HG02981 (cell line): Measurements from ENCODE around the gene SERPINB1.
"Not testable (repeated sequence)": the region's sequence is repeated elsewhere in the genome, so short reads cannot be mapped to it uniquely, and the experiment has no call there.

Experiments used
- ATAC-seq: cut with Tn5 transposase; IDR thresholded peaks from one replicate; pipeline ENCODE4 v1.9.1; 2021; ENCODE audit warnings: mild to moderate bottlenecking, moderate library complexity; ENCODE audit not compliant: unreplicated experiment

SERPINB1 gene

DNA sequence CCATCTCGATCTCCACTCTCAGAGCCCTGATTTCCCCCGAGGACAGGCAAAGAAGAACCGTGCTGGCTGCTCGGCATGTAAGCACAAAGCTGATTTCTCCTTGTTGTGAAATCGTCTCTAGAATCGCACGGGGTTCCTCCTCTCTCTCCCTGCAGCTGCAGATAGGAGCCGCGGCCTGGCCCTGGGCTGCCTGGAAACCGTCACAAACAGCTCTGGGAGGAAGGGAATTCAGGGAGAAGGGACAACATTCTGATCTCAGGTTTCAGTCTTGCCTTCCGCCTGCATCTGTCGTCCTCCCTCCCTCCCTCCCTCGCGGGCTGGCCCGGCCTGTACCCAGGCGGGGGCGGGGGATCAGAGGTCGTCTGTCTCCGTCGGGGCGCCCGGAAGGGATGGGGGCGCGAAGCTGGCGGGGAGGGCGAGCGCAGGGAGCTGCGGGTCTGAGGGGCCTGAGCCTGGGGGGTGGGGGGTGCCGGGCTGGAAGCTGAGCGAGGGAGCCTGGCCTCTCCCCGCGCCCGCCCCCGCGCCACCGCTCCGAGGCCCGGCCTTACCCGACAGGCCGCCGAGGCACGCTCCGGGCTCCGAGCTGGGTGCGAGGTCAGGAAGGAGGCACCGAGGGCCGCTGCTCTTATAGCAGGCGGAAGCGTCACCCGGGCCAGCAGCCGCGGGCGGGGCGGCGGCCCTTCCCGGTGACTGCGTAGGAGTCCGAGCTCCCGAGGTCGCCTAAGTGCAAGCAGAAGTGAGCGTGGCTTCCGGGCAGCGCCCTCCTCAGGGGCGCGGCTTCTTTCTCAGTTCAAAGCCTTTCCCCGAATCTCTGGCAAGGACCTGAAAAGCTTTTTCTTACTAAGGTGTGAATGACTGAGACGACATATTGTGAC, at the start of gene SERPINB1:
Gene SERPINB1 (minus strand): TSS at position 600 of the 875 bp plus-strand sequence. CDS start 1,277 bp downstream, outside the sequence.
- peak; percentile 71 for ATAC-seq

DNA sequence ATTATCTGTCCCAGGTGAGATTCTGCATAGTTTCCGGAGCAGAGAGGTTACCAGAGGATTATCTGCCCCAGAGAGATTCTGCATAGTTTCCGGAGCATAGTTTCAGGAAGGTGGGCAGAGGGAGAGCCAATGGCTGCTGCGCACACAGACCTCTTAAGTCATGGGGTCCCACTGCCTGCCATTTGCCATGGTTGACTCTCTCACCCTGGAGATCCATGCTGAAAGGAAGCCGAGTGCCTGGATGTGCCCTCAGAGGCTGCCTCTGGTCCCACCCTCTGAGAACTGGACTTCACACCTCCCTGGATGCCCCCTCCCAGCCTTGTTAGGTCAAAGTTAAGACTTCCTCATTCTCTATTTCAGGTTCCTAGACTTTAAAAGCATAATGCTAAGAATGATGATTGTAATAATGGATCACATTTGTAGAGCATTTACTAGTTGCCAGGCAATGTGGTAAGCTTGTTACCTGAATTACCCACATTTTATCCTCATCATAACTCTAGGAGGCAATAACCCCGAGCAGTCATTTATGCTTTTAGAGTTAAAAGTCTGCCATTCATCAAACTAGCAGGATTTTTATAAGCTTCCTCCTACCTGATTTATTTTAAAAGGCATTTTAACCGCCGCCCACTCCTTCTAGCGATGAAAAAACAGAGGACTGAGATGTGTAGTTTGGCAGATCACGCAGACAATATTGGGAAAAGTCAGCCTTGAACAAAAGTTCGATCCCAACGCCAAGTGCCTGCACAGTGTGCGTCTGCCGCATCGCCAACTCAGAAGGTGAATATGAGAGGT, 49.5 kb upstream of the SERPINB1 start:
- no peak for ATAC-seq

DNA sequence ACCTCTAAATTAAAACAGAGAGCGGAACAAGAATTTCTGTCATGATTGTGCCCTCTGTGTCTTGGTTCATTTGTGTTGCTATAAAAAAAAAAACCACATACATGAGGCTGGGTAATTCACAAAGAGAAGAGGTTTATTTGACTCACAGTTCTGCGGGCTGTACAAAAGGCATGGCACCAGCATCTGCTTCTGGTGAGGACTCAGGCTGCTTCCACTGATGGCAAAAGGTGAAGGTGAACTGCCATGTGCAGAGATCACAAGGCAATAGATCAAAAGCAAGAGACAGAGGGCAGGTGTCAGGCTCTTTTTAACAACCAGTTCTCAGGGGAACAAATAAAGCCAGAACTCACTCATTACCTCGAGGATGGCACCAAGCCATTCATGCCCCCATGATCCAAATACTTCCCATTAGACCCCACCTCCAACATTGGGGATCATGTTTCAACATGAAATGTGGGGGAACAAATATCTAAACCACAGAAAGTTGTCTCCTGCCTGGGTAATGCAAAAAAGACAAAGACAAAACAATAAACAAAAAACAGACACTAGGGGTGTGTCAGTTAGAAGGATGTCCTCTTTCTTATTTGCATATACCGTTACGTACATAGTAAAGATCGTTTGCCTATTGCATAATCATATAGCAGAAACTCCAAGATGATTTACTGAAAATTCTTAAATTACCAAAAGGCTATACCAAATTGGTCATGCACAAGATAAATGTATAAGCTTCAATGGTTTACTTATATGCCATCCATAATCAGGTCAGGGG, 44.5 kb upstream of the SERPINB1 start:
- no peak for ATAC-seq

DNA sequence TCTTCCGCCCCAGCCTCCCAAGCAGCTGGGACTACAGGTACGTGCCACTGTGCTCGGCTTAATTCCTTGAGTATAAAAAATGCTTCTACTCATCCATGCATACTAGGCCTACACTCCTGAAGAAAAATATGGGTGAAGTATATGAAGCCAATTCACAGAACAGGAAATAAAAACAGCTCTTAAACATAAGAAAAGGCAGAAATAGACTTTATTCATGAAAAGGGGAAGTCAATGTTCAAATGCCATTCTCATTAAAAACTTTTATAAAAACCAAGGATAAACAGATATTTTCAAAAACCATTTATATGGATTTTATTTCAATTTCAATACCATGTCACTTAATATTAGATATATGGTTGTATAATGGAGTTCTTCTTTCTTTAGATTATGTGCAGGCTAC, 43.1 kb upstream of the SERPINB1 start:
- no peak for ATAC-seq

DNA sequence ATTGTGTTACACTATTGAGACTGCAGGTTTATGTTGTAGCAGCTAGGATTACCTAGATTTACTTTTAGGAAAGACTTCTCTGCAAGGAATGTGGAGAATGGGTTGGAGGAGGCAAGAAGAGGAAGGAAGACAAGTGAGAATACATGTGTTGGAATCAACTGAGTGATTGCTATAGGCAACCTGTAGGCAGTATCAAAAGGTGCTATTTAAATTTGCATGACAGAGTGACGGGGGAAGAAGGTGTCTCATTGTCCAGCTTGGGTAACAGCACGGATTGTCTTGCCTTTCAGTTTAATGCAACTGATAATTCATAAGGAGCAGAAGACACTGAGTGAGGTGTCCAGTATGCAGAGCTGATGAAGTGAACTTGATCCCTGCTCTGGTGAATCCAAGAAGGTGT, 42.0 kb upstream of the SERPINB1 start:
- no peak for ATAC-seq

DNA sequence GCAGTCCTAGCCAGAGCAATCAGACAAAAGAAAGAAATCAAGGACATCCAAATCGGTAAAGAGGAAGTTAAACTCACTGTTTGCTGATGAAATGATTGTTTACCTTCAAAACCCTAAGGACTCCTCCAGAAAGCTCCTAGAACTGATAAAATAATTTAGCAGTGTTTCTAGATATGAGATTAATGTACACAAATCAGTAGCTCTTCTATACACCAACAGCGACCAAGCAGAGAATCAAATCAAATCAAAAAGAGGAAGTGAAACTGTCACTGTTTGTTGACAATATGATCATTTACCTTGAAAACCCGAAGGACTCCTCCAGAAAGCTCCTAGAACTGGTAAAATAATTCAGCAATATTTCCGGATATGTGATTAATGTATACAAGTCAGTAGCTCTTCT, 39.8 kb upstream of the SERPINB1 start:
- no peak for ATAC-seq

DNA sequence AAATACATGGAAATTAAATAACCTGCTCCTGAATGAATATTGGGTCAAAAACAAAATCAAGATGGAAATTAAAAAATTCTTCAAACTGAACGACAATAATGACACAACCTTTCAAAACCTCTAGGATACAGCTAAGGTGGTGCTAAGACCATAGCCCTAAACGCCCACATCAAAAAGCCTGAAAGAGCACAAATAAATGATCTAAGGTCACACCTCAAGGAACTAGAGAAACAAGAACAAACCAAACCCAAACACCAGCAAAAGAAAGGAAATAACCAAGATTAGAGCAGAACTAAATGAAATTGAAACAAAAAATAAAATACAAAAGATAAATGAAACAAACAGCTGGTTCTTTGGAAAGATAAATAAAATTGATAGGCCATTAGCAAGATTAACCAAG, 38.5 kb upstream of the SERPINB1 start:
- ATAC-seq: not testable (repeated sequence)

DNA sequence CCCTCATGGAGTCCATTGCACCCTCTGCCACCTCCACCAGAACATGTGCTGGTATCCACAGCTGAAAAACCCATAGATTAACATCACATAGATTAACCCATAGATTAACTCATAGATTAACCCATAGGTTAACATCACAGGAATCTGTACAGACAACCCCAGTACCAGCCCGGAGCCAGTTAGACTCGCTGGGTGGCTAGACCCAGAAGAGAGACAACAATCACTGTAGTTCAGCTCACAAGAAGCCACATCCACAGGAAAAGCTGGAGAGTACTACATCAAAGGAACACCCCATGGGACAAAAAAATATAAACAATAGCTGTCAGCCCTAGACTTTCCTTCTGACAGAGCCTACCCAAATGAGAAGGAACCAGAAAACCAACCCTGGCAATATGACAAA, 36.3 kb upstream of the SERPINB1 start:
- ATAC-seq: no peak

DNA sequence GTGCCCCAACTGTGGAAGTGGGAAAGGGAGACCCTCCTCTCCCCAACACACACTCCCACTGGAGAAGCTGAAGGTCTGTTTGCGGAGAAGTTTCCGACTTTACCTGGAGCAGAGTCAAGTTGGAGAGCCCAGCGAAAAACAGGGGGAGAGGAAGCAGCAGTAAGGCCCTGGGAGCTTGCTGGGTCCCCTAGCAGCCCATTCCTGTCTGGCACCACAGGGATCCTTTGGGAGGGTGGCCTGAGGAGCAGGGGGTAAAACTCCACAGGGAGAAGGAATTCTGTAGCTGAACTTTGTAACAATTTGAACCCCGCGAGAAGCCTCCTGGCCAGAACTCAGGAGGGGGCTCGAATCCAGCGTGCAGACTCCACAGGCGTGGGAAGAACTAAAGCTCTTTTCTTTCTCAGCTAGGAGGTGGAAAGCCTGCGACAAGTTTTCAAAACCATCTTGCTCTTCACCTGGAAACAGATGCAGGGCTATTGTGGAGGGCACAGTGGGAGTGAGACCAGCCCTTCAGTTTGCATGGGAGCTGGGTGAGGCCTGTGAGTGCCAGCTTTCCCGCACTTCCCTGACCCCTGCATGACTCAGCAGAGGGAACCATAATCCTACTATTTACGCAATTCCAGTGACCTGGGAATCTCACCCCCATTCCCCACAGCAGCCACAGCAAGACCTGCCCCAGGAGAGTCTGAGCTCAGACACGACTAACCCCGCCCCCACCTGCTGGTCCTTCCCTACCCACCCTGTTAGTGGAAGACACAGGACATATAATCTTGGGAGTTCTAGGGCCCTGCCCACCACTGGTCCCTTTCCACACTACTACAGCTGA, 35.6 kb upstream of the SERPINB1 start:
- no peak for ATAC-seq

DNA sequence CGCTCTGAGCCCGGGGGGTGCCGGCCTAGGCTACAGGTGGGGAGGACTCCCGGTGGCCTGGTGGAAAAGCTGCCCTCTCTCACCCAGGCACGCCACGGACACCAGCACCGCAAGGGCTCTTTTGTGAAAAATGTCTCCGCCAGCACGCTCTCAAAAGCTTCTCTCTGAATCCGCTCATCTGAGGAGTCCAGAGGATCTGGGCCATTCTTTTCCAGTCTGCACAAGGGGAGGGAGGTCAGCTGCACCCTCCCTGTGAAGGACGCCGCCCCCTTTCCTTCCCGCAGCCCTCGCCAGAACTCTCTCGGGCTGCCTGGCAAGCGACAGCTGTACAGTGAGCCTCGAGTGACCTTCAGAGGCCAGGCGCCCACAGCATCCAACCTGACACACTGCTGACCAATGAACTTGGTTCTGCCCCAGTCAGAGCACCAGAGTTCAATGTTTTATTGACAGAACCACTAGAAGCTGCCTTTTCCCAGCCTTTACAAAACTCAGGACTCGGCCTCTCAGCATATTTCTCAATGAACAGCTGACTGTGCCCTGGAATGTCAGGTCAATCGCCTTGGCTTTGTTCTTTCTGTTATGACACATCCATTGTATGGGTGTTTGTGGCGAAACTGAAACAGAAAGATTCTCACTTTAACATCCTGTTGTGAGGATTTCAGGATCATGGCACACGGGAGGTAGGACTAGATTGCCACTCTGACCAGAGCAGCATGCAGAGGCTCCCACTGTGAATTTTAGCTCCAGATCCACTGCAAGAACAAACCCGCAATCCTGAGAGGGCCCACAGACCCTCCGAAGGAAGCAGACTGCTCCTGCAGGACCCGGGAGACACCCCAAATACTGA, 34.8 kb upstream of the SERPINB1 start:
- ATAC-seq: peak; percentile 38

DNA sequence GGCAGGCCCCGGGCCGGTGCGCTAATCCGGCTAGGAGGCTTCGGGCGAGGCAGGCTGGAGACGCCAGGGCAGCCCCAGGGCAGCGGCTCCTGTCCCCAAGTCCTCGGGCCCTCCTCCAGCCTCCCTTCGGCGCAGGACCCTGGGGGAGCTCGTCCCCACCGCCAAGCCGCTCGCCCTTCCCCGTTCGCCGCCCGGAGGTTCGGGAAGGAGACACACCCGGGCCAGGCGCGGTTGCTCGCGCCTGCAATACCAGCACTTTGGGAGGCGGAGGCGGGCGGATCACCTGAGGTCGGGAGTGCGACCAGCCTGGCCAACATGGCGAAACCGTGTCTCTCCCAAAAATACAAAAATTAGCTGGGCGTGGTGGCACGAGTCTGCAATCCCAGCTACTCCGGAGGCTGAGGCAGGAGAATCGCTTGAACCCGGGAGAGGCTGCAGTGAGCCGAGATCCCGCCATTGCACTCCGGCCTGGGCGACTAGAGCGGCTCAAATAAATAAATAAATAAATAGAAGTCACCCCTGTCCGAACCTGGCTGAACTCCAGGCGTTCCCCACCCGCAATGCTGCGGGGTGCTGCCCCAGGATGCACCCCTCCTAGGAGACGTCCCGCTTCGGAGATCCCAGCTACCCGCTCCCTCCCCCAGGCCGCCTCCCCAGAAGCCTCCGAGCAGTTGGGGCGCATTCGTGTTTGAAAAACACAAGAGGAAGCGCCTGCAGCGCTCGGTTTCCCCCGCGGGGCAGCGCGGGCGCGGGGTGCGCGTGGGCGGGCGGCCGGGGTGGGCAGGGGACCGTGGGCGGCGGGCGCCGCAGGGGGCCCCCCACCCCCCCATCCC, 33.9 kb upstream of the SERPINB1 start:
- no peak for ATAC-seq

DNA sequence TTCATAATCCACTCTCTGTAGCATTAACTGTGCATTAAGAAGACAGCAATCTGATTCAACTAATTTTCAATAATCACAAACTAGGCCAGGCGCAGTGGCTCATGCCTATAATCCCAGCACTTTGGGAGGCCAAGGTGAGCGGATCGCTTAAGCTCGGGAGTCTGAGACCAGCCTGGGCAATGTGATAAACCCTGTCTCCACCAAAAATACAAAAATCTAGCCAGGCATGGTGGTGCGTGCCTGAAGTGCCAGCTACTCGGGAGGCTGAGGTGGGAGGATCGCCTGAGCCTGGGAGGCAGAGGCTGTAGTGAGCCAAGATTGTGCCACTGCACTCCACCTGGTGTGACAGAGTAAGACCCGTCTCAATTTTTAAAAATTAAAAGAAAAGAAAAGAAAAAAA, 32.0 kb upstream of the SERPINB1 start:
- ATAC-seq: no peak

DNA sequence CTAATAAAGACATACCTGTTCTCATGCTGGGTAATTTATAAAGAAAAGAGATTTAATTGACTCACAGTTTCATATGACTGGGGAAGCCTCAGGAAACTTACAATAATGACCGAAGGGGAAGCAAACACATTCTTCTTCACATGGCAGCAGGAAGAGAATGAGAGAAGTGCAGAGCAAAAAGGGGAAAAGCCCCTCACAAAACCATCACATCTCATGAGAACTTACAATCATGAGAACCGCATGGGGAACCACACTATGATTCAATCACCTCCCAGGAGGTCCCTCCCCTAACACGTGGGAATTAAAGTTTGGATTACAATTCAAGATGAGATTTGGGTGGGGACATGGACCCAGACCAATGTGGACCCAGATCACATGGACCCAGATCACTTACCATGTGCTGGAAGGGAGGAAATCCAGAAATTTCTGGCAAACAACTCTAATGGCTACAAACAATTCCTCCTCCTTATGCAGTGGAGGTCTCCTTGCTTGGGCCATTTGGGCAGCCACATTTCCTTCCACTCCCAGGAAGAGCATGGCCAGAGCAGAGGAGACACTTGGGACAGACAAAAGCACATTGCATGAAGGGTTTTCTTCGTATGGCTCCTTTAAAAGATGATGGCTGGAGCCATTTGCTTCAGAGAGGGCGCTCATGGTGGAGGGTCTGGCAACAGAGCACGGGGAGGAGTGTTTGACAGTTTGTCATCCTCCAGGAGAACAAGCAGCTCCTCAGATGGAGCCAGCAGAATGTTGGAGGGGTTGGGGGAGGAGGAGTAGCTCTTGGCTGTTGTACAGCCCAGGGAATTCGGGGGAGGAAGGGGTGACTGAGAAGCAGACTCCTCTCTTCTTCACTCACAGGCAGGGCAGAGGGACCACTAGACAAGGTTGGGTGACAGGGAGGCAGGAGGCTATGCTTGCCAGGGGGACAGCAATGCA, 31.0 kb upstream of the SERPINB1 start:
- no peak for ATAC-seq

DNA sequence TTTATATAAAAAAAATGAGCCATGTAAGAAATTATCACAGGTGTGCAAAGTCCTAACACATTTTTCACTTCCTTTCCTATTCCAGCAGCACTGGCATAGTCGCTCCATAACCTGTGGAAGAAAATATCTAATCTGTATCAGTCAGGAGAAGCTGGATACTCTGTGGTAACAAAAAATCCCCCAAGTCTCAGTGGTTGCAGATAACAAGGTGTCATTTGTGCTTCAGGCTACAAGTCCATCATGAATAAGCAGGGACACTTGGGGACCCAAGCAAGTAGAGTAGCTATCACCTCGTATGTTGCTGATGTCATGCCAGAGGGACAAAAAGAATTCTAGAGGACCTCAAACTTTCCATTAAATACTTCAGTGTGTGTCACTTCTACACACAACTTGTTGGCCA, 30.3 kb upstream of the SERPINB1 start:
- no peak for ATAC-seq

DNA sequence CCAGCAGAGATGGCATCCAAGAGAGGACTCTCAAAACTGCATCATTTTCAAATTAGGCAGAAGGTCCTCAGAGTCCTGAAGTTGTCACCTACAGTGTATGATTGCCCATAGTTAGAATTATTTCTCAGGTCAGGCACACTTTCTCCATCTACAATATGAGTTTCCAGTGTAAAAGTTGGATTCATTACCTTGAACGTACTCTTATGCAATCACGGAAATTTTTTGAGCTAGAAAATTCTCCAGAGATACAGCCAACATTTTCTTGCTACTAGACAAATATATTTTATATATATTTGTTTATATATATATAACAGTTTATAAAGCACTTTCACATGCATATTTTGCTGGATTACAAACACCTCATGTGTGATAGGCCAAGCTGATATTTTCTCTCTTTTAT, 29.4 kb upstream of the SERPINB1 start:
- ATAC-seq: no peak

DNA sequence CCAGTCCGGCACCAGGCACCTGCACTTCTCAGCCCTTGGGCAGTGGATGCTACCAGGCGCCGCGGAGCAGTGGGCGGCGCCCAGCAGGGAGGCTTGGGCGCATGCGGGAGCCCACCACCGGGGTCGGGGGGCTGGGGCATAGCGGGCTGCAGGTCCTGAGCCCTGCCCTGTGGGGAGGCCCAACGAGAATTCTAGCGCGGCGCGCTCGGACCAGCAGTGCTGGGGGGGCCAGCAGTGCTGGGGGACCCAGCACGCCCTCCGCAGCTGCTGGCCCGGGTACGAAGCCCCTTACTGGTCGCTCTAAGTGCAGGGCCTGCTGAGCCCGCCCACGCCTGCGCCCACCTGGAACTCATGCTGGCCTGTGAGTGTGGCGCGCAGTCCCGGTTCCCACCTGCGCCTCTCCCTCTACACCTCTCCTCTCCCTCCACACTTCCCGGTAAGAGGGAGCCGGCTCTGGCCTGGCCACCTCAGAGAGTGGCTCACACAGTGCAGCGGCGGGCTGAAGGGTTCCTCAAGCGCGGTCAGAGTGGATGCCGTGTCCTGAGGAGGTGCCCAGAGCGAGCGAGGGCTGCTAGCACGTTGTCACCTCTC, 28.5 kb upstream of the SERPINB1 start:
- ATAC-seq: no peak

DNA sequence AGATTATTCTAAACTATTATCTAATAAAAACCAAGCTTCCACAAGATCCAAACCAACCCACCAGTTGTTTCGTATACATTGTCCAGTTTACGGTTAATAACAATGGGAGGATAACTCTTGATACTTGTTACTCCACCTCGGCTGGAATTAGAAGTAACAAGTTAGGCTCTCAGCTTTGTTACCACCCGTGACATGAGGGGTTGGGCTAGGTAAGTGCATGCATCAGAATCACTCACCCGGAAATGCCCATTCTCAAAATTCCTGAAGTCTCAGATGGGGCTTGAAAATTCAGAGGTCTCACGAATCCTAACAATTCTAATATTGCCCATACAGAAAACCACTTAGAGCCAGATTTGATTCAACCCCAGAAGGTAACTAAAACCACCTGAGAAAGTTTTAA, 27.0 kb upstream of the SERPINB1 start:
- no peak for ATAC-seq
